Central memory CD8-positive, alpha-beta T cell (primary cell): ENCODE results near the gene OR5K4.

Source experiments
- ATAC-seq: fragments of 150-1000 bp; cut with Tn5 transposase; replicated peaks from 2 replicates; pipeline ENCODE4 v1.10.0; 2022; ENCODE audit warnings: mild to moderate bottlenecking, moderate FRiP score, moderate number of reproducible peaks; ENCODE audit not compliant: poor library complexity, severe bottlenecking; ENCODE audit errors: extremely low read depth
- DNase-seq, 2 donors: peaks; one replicate each; pipeline ENCODE4 v3.0.0; 2021; ENCODE audit warnings: low spot score in 2 of 2
- H3K27ac Mint-ChIP-seq: one replicate; pipeline ENCODE4 v1.8.0; 2022; ENCODE audit warnings: low read depth, mild to moderate bottlenecking, moderate library complexity, mixed read lengths
- H3K27me3 Mint-ChIP-seq: one replicate; pipeline ENCODE4 v1.8.0; 2022; ENCODE audit warnings: mixed read lengths
- H3K36me3 Mint-ChIP-seq: one replicate; pipeline ENCODE4 v1.8.0; 2022; ENCODE audit warnings: mild to moderate bottlenecking, moderate library complexity, mixed read lengths; ENCODE audit not compliant: insufficient read depth
- H3K4me1 Mint-ChIP-seq: one replicate; pipeline ENCODE4 v1.8.0; 2022; ENCODE audit warnings: mixed read lengths
- H3K4me3 Mint-ChIP-seq: one replicate; pipeline ENCODE4 v1.8.0; 2022; ENCODE audit warnings: mild to moderate bottlenecking, moderate library complexity, mixed read lengths
- H3K9me3 Mint-ChIP-seq: one replicate; pipeline ENCODE4 v1.8.0; 2022; ENCODE audit warnings: mixed read lengths

The OR5K4 gene

GRCh38 chr3:98353554-98353953 is at the start of gene OR5K4:
OR5K4 (plus strand) TSS chr3:98353854; CDS start chr3:98353854, 0 bp downstream.
- ATAC-seq, result no peak
- Mint-ChIP-seq H3K27me3 (no peaks in the 10 kb centered on the region), H3K9me3 (no peaks in the 10 kb centered on the region), H3K4me1 (no peaks in the 10 kb centered on the region), H3K4me3 (no peak within 1 kb of the TSS), H3K36me3 (no peaks in the 10 kb centered on the region), H3K27ac (no peak within 1 kb of the TSS)
- DNase-seq, result no peak

GRCh38 chr3:98322101-98322500 is 31.6 kb upstream of the OR5K4 start:
- ATAC-seq (no peak), DNase-seq (no peak)
- H3K4me3 Mint-ChIP-seq, result no peak overlapping the region
- no peaks in the 10 kb centered on the region for H3K27me3 Mint-ChIP-seq
- no peaks in the 10 kb centered on the region for H3K4me1 Mint-ChIP-seq
- no peaks in the 10 kb centered on the region for H3K36me3 Mint-ChIP-seq
- no peaks in the 10 kb centered on the region for H3K9me3 Mint-ChIP-seq
- H3K27ac Mint-ChIP-seq, result no peak overlapping the region

- Mint-ChIP-seq H3K9me3 (no peaks in the 10 kb centered on the region), H3K36me3 (no peaks in the 10 kb centered on the region), H3K4me1 (no peaks in the 10 kb centered on the region), H3K27me3 (no peaks in the 10 kb centered on the region), H3K27ac (no peak overlapping the region), H3K4me3 (no peak overlapping the region)
- DNase-seq (no peak), ATAC-seq (no peak)
Measured at GRCh38 chr3:98322686-98323085, 31.0 kb upstream of the OR5K4 start.

- Mint-ChIP-seq H3K36me3 (no peaks in the 10 kb centered on the region), H3K27me3 (no peaks in the 10 kb centered on the region), H3K27ac (no peak overlapping the region), H3K9me3 (no peaks in the 10 kb centered on the region), H3K4me1 (no peaks in the 10 kb centered on the region), H3K4me3 (no peak overlapping the region)
- no peak for DNase-seq
- no peak for ATAC-seq
Measured at GRCh38 chr3:98323425-98323824, 30.2 kb upstream of the OR5K4 start.

GRCh38 chr3:98325055-98325454 is 28.6 kb upstream of the OR5K4 start:
- H3K4me1 Mint-ChIP-seq, result peaks cover 7% of the 10 kb centered on the region
- ATAC-seq, result no peak
- H3K27ac Mint-ChIP-seq, result peak overlapping the region; percentile 9
- H3K9me3 Mint-ChIP-seq, result no peaks in the 10 kb centered on the region
- H3K36me3 Mint-ChIP-seq, result no peaks in the 10 kb centered on the region
- no peaks in the 10 kb centered on the region for H3K27me3 Mint-ChIP-seq
- no peak for DNase-seq
- no peak overlapping the region for H3K4me3 Mint-ChIP-seq

GRCh38 chr3:98326105-98326893 is 27.4 kb upstream of the OR5K4 start:
- Mint-ChIP-seq H3K27me3 (peaks cover 4% of the 10 kb centered on the region), H3K4me3 (no peak overlapping the region), H3K9me3 (no peaks in the 10 kb centered on the region), H3K27ac (no peak overlapping the region), H3K36me3 (no peaks in the 10 kb centered on the region), H3K4me1 (peaks cover 7% of the 10 kb centered on the region)
- DNase-seq (no peak), ATAC-seq (no peak)

GRCh38 chr3:98326945-98327344 is 26.7 kb upstream of the OR5K4 start:
- peaks cover 10% of the 10 kb centered on the region for H3K27me3 Mint-ChIP-seq
- peaks cover 7% of the 10 kb centered on the region for H3K4me1 Mint-ChIP-seq
- H3K36me3 Mint-ChIP-seq, result no peaks in the 10 kb centered on the region
- ATAC-seq, result no peak
- DNase-seq, result no peak
- H3K27ac Mint-ChIP-seq, result no peak overlapping the region
- no peaks in the 10 kb centered on the region for H3K9me3 Mint-ChIP-seq
- no peak overlapping the region for H3K4me3 Mint-ChIP-seq

GRCh38 chr3:98328933-98329332 is 24.7 kb upstream of the OR5K4 start:
- no peaks in the 10 kb centered on the region for H3K9me3 Mint-ChIP-seq
- H3K36me3 Mint-ChIP-seq, result no peaks in the 10 kb centered on the region
- no peak for ATAC-seq
- no peak for DNase-seq
- peaks cover 7% of the 10 kb centered on the region for H3K4me1 Mint-ChIP-seq
- H3K4me3 Mint-ChIP-seq, result no peak overlapping the region
- peaks cover 18% of the 10 kb centered on the region for H3K27me3 Mint-ChIP-seq
- H3K27ac Mint-ChIP-seq, result no peak overlapping the region

- no peaks in the 10 kb centered on the region for H3K36me3 Mint-ChIP-seq
- H3K4me3 Mint-ChIP-seq, result no peak overlapping the region
- no peak for DNase-seq
- no peak overlapping the region for H3K27ac Mint-ChIP-seq
- ATAC-seq, result peak; percentile 58
- peaks cover 7% of the 10 kb centered on the region for H3K4me1 Mint-ChIP-seq
- peaks cover 18% of the 10 kb centered on the region for H3K27me3 Mint-ChIP-seq
- H3K9me3 Mint-ChIP-seq, result no peaks in the 10 kb centered on the region
Measured at GRCh38 chr3:98329392-98330124, 24.1 kb upstream of the OR5K4 start.

- H3K36me3 Mint-ChIP-seq, result no peaks in the 10 kb centered on the region
- no peak overlapping the region for H3K27ac Mint-ChIP-seq
- peaks cover 7% of the 10 kb centered on the region for H3K4me1 Mint-ChIP-seq
- no peaks in the 10 kb centered on the region for H3K9me3 Mint-ChIP-seq
- peaks cover 18% of the 10 kb centered on the region for H3K27me3 Mint-ChIP-seq
- ATAC-seq (no peak), DNase-seq (no peak)
- H3K4me3 Mint-ChIP-seq, result no peak overlapping the region
Measured at GRCh38 chr3:98331329-98331728, 22.3 kb upstream of the OR5K4 start.

- no peak overlapping the region for H3K4me3 Mint-ChIP-seq
- H3K9me3 Mint-ChIP-seq, result no peaks in the 10 kb centered on the region
- peaks cover 7% of the 10 kb centered on the region for H3K4me1 Mint-ChIP-seq
- H3K36me3 Mint-ChIP-seq, result no peaks in the 10 kb centered on the region
- peak; percentile 65 for ATAC-seq
- peaks cover 18% of the 10 kb centered on the region for H3K27me3 Mint-ChIP-seq
- DNase-seq, result no peak
- H3K27ac Mint-ChIP-seq, result no peak overlapping the region
Measured at GRCh38 chr3:98333989-98334606, 19.6 kb upstream of the OR5K4 start.

- peaks cover 4% of the 10 kb centered on the region for H3K36me3 Mint-ChIP-seq
- no peak for ATAC-seq
- H3K4me3 Mint-ChIP-seq, result no peak overlapping the region
Measured at GRCh38 chr3:98339031-98339430, 14.6 kb upstream of the OR5K4 start.

GRCh38 chr3:98341758-98342157 is 11.9 kb upstream of the OR5K4 start:
- H3K36me3 Mint-ChIP-seq, result peaks cover 4% of the 10 kb centered on the region

More at GRCh38 chr3:98339031-98339430, 14.6 kb upstream of the OR5K4 start:
- no peak overlapping the region for H3K27ac Mint-ChIP-seq
- peaks cover 5% of the 10 kb centered on the region for H3K4me1 Mint-ChIP-seq
- no peak for DNase-seq
- no peaks in the 10 kb centered on the region for H3K27me3 Mint-ChIP-seq
- H3K9me3 Mint-ChIP-seq, result no peaks in the 10 kb centered on the region

More at GRCh38 chr3:98341758-98342157, 11.9 kb upstream of the OR5K4 start:
- DNase-seq, result no peak
- Mint-ChIP-seq H3K4me3 (no peak overlapping the region), H3K27ac (no peak overlapping the region), H3K4me1 (peaks cover 7% of the 10 kb centered on the region), H3K9me3 (no peaks in the 10 kb centered on the region), H3K27me3 (no peaks in the 10 kb centered on the region)
- ATAC-seq, result no peak
